KOPT-K1 (cell line): ENCODE measurements around the gene HS1BP3.

ENCODE experiments used
- H3K27ac ChIP-seq: fragments of 200-600 bp; sonication (generic); 2 replicates; pipeline ENCODE4 v1.5.1; 2016; ENCODE audit warnings: antibody characterized with exemption, mild to moderate bottlenecking, low read depth, low read length; ENCODE audit not compliant: poor library complexity, severe bottlenecking
- H3K36me3 ChIP-seq: fragments of 200-600 bp; sonication (generic); 2 replicates; pipeline ENCODE4 v1.5.1; 2017; ENCODE audit warnings: antibody characterized with exemption, mild to moderate bottlenecking, low read length, moderate library complexity; ENCODE audit not compliant: insufficient read depth
- H3K9me3 ChIP-seq: fragments of 200-600 bp; sonication (generic); 2 replicates; pipeline ENCODE4 v1.5.1; 2017; ENCODE audit warnings: antibody characterized with exemption, low read length, mild to moderate bottlenecking; ENCODE audit not compliant: insufficient read depth, poor library complexity, severe bottlenecking

Gene HS1BP3

GRCh38 chr2:20593072-20594034, 57.5 kb downstream of the HS1BP3 start:
- Histone ChIP-seq H3K9me3 (no peaks in the 10 kb centered on the region), H3K36me3 (no peaks in the 10 kb centered on the region), H3K27ac (no peak overlapping the region)

- Histone ChIP-seq H3K27ac (no peak overlapping the region), H3K9me3 (no peaks in the 10 kb centered on the region), H3K36me3 (no peaks in the 10 kb centered on the region)
These were observed 58.5 kb downstream of the HS1BP3 start for GRCh38 chr2:20592106-20593071.

- no peaks in the 10 kb centered on the region for H3K36me3 ChIP-seq
- H3K9me3 ChIP-seq, result no peaks in the 10 kb centered on the region
- H3K27ac ChIP-seq, result no peak overlapping the region
These were observed 60.0 kb downstream of the HS1BP3 start for GRCh38 chr2:20590704-20591515.

GRCh38 chr2:20589975-20590703, 60.8 kb downstream of the HS1BP3 start:
- Histone ChIP-seq H3K9me3 (no peaks in the 10 kb centered on the region), H3K27ac (no peak overlapping the region)

GRCh38 chr2:20588918-20589871, 61.7 kb downstream of the HS1BP3 start:
- Histone ChIP-seq H3K9me3 (no peaks in the 10 kb centered on the region), H3K36me3 (no peaks in the 10 kb centered on the region), H3K27ac (no peak overlapping the region)

More at GRCh38 chr2:20589975-20590703, 60.8 kb downstream of the HS1BP3 start:
- H3K36me3 ChIP-seq, result no peaks in the 10 kb centered on the region

GRCh38 chr2:20585710-20586594, 64.9 kb downstream of the HS1BP3 start:
- no peaks in the 10 kb centered on the region for H3K36me3 ChIP-seq
- no peak overlapping the region for H3K27ac ChIP-seq
- H3K9me3 ChIP-seq, result peaks cover 7% of the 10 kb centered on the region

- Histone ChIP-seq H3K9me3 (peaks cover 7% of the 10 kb centered on the region), H3K36me3 (no peaks in the 10 kb centered on the region), H3K27ac (no peak overlapping the region)
These were observed 65.6 kb downstream of the HS1BP3 start for GRCh38 chr2:20585359-20585709.

GRCh38 chr2:20584399-20585358, 66.2 kb downstream of the HS1BP3 start:
- H3K36me3 ChIP-seq, result no peaks in the 10 kb centered on the region
- H3K9me3 ChIP-seq, result peaks cover 7% of the 10 kb centered on the region
- H3K27ac ChIP-seq, result no peak overlapping the region

GRCh38 chr2:20584045-20584398, 66.9 kb downstream of the HS1BP3 start:
- Histone ChIP-seq H3K9me3 (peaks cover 7% of the 10 kb centered on the region), H3K27ac (no peak overlapping the region), H3K36me3 (no peaks in the 10 kb centered on the region)

- no peak overlapping the region for H3K27ac ChIP-seq
- peaks cover 7% of the 10 kb centered on the region for H3K9me3 ChIP-seq
- no peaks in the 10 kb centered on the region for H3K36me3 ChIP-seq
These were observed 67.4 kb downstream of the HS1BP3 start for GRCh38 chr2:20583425-20583881.

GRCh38 chr2:20582600-20583221, 68.2 kb downstream of the HS1BP3 start:
- Histone ChIP-seq H3K9me3 (peaks cover 7% of the 10 kb centered on the region), H3K27ac (no peak overlapping the region), H3K36me3 (no peaks in the 10 kb centered on the region)
